K562 (cell line): ENCODE results near the gene CBR4.

Experiments used
- ATF2 ChIP-seq: sonication (generic); formaldehyde crosslinking; IDR thresholded peaks from 2 replicates; pipeline ENCODE4 v1.8.1; 2022; ENCODE audit warnings: missing genetic modification reagents
- CHD1 ChIP-seq: fragments of 200-600 bp; sonication (generic); IDR thresholded peaks from one replicate; pipeline ENCODE4 v1.6.1; 2012; ENCODE audit warnings: mild to moderate bottlenecking, moderate library complexity, low read length, inconsistent platforms
- CTCF ChIP-seq, 3 experiments: IDR thresholded peaks in 2 of 3; conservative IDR thresholded peaks in 1 of 3; 2 replicates each; pipeline ENCODE4 v1.5.1; 2011 to 2012; ENCODE audit warnings: low read length in 3 of 3, mild to moderate bottlenecking in 3 of 3, control low read depth in 2 of 3, improper control_type of control experiment in 1 of 3, inconsistent platforms in 1 of 3, low read depth in 1 of 3, mixed read lengths in 1 of 3, moderate library complexity in 1 of 3; ENCODE audit not compliant: insufficient read depth in 2 of 3
- ESRRB ChIP-seq: fragments of 250-450 bp; sonication (Bioruptor Pico); IDR thresholded peaks from 2 replicates; pipeline ENCODE4 v1.5.0; 2020; ENCODE audit warnings: mild to moderate bottlenecking, moderate library complexity, borderline replicate concordance
- FOXP1 ChIP-seq: sonication (generic); formaldehyde crosslinking; IDR thresholded peaks from 2 replicates; pipeline ENCODE4 v1.8.0; 2022; ENCODE audit warnings: mild to moderate bottlenecking, missing genetic modification reagents
- JUNB ChIP-seq: fragments of 450-650 bp; formaldehyde crosslinking; conservative IDR thresholded peaks from 2 replicates; pipeline ENCODE4 v1.4.0; 2020; ENCODE audit warnings: mild to moderate bottlenecking
- POLR2A ChIP-seq: fragments of 450-650 bp; conservative IDR thresholded peaks from 2 replicates; pipeline ENCODE4 v1.6.1; 2016
- ZC3H8 ChIP-seq: fragments of 450-650 bp; IDR thresholded peaks from 2 replicates; pipeline ENCODE4 v1.6.1; 2017
- ZNF3 ChIP-seq: fragments of 250-450 bp; sonication (Bioruptor Pico); IDR thresholded peaks from 2 replicates; pipeline ENCODE4 v1.5.0; 2021; ENCODE audit warnings: mild to moderate bottlenecking, moderate library complexity
- TF ChIP-seq, protein P1 (sequence below), 3 experiments: fragments of 200-800 bp in 1 of 3; fragments of 250-450 bp in 1 of 3; fragments of 450-650 bp in 1 of 3; sonication (Bioruptor Pico) in 1 of 3; sonication (Bioruptor generic) in 1 of 3; formaldehyde crosslinking in 1 of 3; IDR thresholded peaks; 2 replicates each; pipeline versions ENCODE4 v1.6.1 to v1.8.0; 2016 to 2022; ENCODE audit warnings: mild to moderate bottlenecking in 2 of 3, missing genetic modification characterization in 2 of 3, missing compliant biosample characterization in 1 of 3, moderate library complexity in 1 of 3
- TF ChIP-seq, protein P2 (sequence below): fragments of 450-650 bp; formaldehyde crosslinking; IDR thresholded peaks from 2 replicates; pipeline ENCODE4 v1.4.0; 2020; ENCODE audit warnings: mild to moderate bottlenecking, mixed read lengths
- TF ChIP-seq, protein P3 (sequence below): sonication (generic); formaldehyde crosslinking; IDR thresholded peaks from 2 replicates; pipeline ENCODE4 v1.5.0; 2020; ENCODE audit warnings: missing genetic modification reagents

DNA sequence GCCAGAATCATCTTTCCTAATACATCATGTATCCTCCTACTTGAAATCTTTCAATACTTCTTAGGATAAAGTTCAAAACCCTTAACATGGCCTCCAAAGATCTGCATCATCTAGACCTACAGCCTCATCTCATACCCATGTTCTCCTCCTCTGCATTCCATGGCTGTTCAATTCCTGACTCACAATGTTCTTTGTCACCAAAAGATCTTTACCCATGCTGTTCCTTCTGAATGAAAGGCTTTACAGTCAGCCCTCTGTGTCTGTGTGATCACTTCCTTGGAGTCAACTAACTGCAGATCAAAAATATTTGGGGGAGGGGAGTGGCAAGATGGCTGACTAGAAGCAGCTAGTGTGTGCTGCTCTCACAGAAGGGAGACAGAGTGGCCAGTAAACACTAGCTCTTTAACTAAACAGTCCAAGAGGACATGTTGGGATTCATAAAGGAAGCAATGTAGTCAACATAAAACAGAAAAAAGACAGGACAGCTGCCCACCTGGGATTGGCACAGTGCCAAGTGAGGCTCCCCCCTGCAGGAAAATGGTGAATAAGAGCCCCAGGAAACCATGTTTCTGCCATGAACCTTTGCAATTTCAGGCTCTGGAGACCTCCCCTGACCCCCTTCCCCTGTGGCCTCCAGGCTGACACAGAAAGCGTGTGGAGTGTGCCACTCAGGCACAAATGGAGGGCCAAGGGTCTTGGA, 31.9 kb downstream of the CBR4 start:
- TF ChIP-seq CTCF (IDR thresholded peaks at IDR 0.05 in 2 of 3, conservative IDR thresholded peaks at IDR 0.05 in 1 of 3; ENCODE audit: insufficient read depth in 2 of 3, low read depth in 1 of 3, low read length in 3 of 3): no peak
- TF ChIP-seq ATF2: no peak
- TF ChIP-seq, protein P1, sequence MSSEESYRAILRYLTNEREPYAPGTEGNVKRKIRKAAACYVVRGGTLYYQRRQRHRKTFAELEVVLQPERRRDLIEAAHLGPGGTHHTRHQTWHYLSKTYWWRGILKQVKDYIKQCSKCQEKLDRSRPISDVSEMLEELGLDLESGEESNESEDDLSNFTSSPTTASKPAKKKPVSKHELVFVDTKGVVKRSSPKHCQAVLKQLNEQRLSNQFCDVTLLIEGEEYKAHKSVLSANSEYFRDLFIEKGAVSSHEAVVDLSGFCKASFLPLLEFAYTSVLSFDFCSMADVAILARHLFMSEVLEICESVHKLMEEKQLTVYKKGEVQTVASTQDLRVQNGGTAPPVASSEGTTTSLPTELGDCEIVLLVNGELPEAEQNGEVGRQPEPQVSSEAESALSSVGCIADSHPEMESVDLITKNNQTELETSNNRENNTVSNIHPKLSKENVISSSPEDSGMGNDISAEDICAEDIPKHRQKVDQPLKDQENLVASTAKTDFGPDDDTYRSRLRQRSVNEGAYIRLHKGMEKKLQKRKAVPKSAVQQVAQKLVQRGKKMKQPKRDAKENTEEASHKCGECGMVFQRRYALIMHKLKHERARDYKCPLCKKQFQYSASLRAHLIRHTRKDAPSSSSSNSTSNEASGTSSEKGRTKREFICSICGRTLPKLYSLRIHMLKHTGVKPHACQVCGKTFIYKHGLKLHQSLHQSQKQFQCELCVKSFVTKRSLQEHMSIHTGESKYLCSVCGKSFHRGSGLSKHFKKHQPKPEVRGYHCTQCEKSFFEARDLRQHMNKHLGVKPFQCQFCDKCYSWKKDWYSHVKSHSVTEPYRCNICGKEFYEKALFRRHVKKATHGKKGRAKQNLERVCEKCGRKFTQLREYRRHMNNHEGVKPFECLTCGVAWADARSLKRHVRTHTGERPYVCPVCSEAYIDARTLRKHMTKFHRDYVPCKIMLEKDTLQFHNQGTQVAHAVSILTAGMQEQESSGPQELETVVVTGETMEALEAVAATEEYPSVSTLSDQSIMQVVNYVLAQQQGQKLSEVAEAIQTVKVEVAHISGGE (CRISPR knock-in tag; IDR thresholded peaks at IDR 0.05): no peak
- TF ChIP-seq CHD1: no peak
- TF ChIP-seq ZNF3 (CRISPR knock-in tag): no peak
- TF ChIP-seq, protein P2, sequence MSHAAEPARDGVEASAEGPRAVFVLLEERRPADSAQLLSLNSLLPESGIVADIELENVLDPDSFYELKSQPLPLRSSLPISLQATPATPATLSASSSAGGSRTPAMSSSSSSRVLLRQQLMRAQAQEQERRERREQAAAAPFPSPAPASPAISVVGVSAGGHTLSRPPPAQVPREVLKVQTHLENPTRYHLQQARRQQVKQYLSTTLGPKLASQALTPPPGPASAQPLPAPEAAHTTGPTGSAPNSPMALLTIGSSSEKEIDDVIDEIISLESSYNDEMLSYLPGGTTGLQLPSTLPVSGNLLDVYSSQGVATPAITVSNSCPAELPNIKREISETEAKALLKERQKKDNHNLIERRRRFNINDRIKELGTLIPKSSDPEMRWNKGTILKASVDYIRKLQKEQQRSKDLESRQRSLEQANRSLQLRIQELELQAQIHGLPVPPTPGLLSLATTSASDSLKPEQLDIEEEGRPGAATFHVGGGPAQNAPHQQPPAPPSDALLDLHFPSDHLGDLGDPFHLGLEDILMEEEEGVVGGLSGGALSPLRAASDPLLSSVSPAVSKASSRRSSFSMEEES: no peak
- no peak for TF ChIP-seq POLR2A
- TF ChIP-seq ESRRB (CRISPR knock-in tag): no peak
- TF ChIP-seq FOXP1 (CRISPR knock-in tag): no peak
- no peak for TF ChIP-seq JUNB (CRISPR knock-in tag)
- TF ChIP-seq ZC3H8: no peak
- TF ChIP-seq, protein P3, sequence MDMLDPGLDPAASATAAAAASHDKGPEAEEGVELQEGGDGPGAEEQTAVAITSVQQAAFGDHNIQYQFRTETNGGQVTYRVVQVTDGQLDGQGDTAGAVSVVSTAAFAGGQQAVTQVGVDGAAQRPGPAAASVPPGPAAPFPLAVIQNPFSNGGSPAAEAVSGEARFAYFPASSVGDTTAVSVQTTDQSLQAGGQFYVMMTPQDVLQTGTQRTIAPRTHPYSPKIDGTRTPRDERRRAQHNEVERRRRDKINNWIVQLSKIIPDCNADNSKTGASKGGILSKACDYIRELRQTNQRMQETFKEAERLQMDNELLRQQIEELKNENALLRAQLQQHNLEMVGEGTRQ: no peak
